ENCODE results near the gene LGI4.
"Not testable (repeated sequence)": the region's sequence is repeated elsewhere in the genome, so short reads cannot be mapped to it uniquely, and the experiment has no call there.

The LGI4 gene

GRCh38 chr19:35105411-35106290, 29.2 kb downstream of the LGI4 start:
- no peak for DNase-seq

GRCh38 chr19:35105047-35105410, 29.8 kb downstream of the LGI4 start:
- no peak for DNase-seq

- DNase-seq, result no peak
Measured at GRCh38 chr19:35104361-35104760, 30.5 kb downstream of the LGI4 start.

- DNase-seq, result not testable (repeated sequence)
Measured at GRCh38 chr19:35103614-35104013, 31.2 kb downstream of the LGI4 start.

GRCh38 chr19:35101949-35102348, 32.9 kb downstream of the LGI4 start:
- DNase-seq, result not testable (repeated sequence)

DNA sequence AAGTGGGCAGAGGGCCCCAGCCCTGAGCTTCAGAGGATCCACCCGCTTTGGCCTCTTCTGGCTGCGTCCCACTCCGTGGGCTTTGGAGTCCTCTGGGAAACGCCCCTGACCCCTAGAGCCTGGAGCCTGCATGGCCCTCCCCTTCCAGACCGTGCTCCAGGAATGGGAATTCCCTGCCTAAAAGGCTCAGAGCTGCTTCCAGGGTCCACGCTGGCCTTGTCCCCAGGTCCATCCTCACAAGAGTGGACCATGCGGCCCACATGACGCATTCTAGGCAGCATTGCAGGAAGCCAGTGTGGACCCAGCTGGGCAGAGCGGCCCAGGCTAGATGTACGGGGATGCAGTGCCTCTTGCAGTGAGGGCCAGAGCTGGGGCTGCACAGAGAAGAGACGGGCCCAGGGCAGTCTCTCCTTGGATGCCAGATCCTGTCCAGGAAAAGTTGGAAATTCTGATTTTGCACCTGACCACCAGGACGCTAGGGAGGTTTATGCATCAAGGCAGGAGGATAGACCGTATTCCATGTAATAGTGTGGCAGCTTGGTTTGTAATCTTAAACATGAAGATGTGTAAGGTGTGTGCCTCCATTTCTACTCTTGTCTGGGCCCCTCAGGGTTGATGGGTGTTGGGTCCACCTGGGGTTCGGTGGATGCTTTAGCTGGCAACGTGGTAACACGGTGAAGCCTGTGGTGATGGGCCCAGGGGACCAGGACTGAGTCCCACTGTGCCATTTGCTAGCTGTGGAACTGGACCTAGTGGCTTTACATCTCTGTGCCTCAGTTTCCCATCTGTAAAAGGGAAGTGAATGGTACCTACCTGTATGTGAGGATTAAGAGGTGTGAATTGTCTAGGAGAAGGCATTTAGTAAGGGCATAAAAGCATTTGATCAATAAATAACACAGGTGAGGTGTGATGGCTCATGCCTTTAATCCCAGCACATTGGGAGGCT, 34.0 kb downstream of the LGI4 start:
- DNase-seq, result no peak

DNA sequence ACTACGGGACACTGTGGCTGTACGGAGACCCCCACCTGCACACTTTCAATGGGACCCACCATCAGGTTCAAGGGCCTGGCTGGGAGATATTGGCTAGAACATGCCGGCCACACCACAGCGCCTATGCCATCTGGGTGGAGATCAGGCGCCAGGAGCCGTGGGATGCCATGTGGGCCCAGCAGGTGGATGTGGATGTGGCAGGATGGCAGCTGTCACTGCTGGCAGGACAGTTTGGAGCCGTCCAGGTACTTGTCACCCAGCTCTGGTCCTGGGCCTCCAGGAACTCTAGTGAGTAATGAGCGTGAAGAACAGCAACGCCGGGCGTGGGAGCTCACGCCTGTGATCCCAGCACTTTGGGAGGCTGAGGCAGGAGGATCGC, 35.0 kb downstream of the LGI4 start:
- no peak for DNase-seq

DNA sequence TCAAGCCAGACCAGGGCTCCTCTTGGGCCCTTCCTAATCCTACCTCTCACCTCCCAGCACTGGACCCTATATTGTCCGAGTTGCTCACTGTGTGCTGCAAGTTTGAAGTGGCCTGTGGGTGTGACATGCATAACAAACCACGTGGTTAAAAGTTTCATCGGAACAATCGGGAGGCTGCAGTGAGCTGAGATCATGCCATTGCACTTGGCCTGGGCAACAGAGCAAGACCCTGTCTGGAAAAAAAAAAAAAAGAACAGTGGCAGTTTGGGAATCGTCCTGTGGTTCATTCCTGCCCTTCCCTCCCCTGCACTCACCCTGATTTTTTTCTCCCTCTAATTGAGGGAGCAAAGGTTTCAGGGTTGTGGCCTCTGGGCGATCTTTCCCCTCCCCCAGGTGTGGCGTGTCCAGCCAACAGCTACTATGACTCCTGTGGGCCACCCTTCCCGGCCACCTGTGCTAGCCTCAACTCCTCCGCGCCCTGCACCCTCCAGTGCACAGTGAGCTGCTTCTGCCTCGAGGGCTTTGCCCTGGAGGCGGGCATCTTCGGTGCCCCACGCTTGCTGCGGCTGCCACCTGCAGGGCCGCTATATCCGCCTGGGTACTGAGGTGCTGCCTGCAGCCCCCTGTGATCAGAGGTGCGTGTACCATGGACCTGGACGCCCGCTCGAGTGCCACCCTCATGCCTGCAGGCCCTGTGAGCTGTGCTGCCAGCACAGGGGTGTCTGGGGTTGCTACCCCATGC, 35.5 kb downstream of the LGI4 start:
- DNase-seq, result no peak

DNA sequence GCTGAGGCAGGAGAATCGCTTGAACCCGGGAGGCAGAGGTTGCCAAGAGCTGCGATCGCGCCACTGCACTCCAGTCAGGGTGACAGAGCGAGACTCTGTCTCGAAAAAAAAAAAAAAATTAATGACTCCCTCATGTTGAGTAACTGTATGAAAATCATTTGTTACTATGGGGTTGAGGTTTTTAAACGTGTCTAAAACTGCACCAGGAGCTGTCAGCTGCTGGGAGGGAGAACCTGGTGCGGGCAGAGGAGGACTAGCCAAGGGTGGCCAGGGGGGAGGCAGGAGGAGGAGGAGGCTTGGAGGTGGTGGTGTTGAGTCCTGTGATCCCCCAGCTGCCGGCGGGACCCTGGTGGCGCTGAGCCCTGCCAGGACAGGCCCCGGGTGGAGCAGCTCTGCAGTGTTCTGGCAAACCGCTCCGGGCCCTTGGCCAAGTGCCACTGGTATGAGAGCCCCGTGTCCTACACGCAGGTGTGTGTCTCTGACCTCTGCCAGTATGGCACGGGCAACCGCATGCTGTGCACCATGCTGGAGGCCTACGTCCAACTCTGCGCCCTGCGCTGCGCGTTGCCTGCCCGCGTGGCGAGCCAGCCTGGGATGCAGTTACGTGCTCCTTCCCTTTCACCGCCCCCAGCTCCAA, 36.3 kb downstream of the LGI4 start:
- no peak for DNase-seq

DNA sequence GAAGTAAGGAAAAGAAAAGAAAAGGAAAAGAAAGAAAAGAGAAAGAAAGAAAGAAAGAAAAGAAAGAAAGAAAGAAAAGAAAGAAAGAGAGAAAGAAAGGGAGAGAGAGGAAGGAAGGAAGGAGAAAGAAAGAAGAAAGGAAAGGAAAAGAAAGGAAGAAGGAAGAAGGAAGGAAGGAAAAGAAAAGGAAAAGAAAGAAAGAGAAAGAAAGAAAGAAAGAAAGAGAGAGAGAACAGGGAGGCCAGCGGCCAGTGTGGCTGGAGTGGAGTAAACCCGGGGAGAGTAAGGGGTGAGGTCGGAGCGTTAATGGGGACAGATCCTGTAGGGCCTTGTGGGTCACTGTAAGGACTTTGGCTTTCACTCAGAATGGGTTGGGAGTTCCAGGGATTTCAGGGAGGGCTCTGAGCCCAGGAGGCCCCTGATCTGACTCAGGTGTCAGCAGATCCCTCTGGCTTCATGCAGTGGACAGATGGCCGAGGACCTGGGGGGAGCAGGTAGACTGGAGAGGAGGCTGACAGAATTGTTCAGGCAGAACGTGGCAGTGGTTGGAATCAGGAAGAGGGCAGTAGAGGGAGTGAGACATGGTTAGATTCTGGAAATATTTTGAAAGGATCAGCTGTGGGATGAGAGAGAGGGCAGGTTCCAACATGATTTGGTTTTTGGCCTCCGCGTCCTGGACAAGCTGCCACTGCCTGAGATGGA, 39.0 kb downstream of the LGI4 start:
- DNase-seq, result no peak

DNA sequence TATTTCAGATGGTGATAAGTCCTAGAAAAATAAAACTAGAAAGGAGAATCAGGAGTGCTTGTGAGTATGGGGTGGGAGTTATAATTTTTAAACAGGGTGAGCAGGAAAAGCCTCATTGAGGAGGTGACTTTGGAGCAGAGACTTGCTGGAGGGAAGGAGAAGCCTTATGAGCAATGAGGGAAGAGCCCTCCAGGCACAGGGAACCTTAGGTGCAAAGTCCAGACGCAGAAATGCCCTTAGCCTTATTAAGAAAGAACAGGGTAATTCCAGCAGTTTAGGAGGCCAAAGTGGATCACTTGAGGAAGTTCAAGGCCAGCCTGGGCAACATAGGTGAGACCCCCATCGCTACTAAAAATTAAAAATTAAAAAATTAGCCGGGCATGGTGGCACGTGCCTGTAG, 40.2 kb downstream of the LGI4 start:
- DNase-seq, result no peak

GRCh38 chr19:35093941-35094647, 40.8 kb downstream of the LGI4 start:
- DNase-seq, result no peak

DNA sequence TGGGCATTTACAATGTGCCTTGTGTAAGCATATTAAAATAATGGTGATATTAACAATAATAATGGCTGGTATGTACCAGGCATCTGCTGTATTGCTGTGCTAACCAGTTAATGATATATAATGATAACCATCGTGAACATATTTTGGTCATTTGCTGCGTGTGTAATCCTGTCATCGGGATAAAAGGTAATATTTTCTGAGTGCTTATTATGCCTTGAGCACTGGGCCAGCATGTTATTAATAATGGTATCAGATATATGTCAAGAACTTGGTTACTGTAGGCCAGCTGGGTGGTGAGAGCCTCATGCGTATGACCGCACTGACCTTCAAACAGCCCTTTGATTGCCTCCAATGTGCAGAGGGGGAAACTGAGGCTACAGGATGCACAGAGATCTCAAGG, 41.4 kb downstream of the LGI4 start:
- DNase-seq, result no peak

DNA sequence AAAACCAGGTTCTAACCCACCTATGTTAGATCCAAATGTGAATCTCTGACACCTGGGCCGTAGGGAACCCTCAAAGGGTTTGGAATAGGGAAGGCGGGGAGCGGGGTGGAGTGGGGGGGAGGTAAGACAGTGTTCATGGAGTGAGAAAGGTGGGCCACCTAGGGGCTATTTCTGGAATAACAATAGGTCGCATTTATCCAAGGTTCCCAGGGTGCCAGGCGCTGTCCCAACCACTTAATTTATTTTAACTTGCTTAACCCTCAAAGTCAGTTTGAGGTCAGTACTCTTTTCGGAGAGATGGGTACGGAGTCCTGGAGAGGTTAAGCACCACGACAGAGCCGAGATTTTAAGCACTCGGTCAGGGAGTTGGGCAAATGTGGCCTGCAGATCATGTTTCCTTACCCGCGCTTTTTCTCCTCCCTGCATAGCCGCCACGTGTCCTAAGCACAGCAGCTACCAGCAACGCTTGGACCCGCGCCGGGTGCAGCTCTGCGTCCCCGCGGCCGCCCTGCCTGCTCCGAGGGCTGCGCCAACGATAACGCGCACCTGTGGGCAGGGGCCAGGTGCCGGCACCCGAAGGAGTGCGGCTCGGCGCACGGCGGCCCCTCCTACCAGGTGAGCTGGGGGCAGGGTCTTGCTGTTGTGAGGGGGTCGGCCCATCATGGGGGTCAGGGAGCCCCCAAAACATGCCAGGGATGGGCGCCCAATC, 44.2 kb downstream of the LGI4 start:
- DNase-seq, result peak; percentile 69

- DNase-seq, result no peak
Measured at GRCh38 chr19:35090160-35090505, 44.7 kb downstream of the LGI4 start.

DNA sequence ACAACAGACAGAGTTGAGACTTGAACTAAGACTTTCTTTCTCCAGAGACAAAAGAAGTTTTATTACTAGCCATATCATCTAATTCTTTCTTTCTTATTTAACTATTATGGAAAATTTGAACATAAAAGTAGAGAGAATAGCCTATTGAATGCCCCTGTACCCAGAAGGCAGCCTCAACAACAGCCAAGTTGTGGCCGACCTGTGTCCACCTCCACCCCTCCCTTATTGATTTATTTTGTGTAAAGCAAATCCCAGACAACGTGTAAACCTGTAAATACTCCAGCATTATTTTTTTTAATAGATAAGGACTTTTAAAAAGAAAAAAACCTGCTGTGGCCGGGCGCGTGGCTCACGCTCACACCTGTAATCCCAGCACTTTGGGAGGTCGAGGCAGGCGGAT, 45.3 kb downstream of the LGI4 start:
- no peak for DNase-seq

DNA sequence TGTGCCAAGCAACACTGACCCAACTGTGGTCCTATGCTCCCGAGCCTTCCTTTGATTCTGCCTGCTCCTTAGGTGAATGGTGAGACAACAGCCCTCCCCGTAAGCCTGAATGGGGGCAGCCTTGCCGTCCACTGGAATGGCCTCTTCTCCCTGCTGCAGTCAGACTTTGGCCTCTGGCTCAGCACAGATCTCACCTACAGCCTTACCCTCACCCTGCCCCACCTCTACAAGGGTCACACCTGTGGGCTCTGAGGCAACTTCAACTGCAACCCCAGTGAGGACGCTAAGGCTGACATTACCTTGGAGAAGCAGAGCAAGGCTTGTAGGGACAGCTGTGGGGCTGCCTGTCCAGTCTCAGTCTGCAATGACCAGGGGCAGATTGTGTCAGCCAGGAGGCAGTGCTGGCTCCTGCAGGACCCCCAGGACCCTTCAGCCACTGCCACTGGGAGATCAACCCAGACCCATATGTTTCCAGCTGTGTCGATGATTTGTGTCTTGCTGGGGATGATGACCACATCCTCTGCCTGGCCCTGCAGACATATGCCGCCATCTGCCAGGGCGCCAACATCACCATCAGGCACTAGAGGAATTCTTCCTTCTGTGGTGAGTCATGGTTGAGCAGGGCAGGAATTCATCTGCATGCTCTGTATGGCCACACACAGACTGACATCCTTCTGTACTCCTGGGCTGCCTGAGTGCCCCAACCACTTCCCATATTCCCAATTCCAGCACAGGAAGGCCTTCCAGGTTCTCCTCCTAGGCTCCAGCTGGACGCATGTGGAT, 46.5 kb downstream of the LGI4 start:
- peak; percentile 95 for DNase-seq

DNA sequence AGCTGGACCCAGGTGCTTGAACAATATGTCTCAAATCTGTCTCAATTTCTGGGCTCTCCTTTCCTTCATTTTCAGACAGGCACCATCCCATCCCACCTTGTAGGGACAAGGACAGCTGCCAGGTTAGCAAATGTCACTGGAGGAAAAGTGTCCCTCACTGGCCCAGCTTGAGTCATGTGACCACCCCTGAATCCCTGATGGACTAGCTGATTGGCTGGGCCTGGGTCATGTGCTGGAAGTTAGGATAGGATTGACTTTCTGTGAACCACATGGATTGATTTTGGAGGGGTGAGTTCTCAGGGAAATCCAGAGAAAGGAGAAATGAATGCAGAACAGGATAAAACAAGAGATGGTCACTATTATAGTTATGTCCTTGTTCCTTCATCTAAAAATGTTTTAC, 47.5 kb downstream of the LGI4 start:
- no peak for DNase-seq

GRCh38 chr19:35086455-35086854, 48.4 kb downstream of the LGI4 start:
- no peak for DNase-seq

GRCh38 chr19:35085947-35086346, 48.9 kb downstream of the LGI4 start:
- no peak for DNase-seq
